Hepatocyte (in vitro differentiated cells): ENCODE data around the gene WDR26. TPM values are rescaled to one million over a fixed set of nuclear protein-coding genes. Genes with fewer than 3 reads are reported as not detected.
A peak's percentile ranks its signal among the peaks of the same experiment; 100 is the strongest.

Experiments
- DNase-seq: peaks from one replicate; pipeline ENCODE4 v3.0.0-alpha.2; 2016; ENCODE audit warnings: low spot score
- H2AFZ ChIP-seq: fragments of 200-600 bp; sonication (generic); 2 replicates; pipeline ENCODE4 v1.6.0; 2016; ENCODE audit warnings: antibody characterized with exemption, mild to moderate bottlenecking
- H3K27ac ChIP-seq: fragments of 200-600 bp; sonication (generic); 2 replicates; pipeline ENCODE4 v1.5.1; 2016; ENCODE audit warnings: mild to moderate bottlenecking
- H3K27me3 ChIP-seq: fragments of 200-600 bp; sonication (generic); 2 replicates; pipeline ENCODE4 v1.6.1; 2016
- H3K36me3 ChIP-seq: fragments of 200-600 bp; sonication (generic); replicated peaks from 2 replicates; pipeline ENCODE4 v1.5.1; 2016; ENCODE audit warnings: low read depth; ENCODE audit not compliant: insufficient read depth
- H3K4me1 ChIP-seq: fragments of 200-600 bp; sonication (generic); 2 replicates; pipeline ENCODE4 v1.5.1; 2016; ENCODE audit warnings: mild to moderate bottlenecking, moderate library complexity; ENCODE audit not compliant: insufficient read depth
- H3K4me2 ChIP-seq: fragments of 200-600 bp; sonication (generic); 2 replicates; pipeline ENCODE4 v1.6.0; 2016
- H3K4me3 ChIP-seq: fragments of 200-600 bp; sonication (generic); 2 replicates; pipeline ENCODE4 v1.5.1; 2016; ENCODE audit warnings: mild to moderate bottlenecking
- H3K79me2 ChIP-seq: fragments of 200-600 bp; sonication (generic); 2 replicates; pipeline ENCODE4 v1.6.0; 2017; ENCODE audit warnings: mild to moderate bottlenecking
- H3K9me2 ChIP-seq: fragments of 200-600 bp; sonication (generic); replicated peaks from 2 replicates; pipeline ENCODE4 v1.6.0; 2017; ENCODE audit warnings: mild to moderate bottlenecking; ENCODE audit not compliant: insufficient read depth
- H3K9me3 ChIP-seq: fragments of 200-600 bp; sonication (generic); 2 replicates; pipeline ENCODE4 v1.5.1; 2016; ENCODE audit warnings: low read depth, mild to moderate bottlenecking
- H4K20me1 ChIP-seq: fragments of 200-600 bp; sonication (generic); 2 replicates; pipeline ENCODE4 v1.6.0; 2016; ENCODE audit warnings: mild to moderate bottlenecking; ENCODE audit not compliant: insufficient read depth, poor library complexity, severe bottlenecking
- CTCF ChIP-seq: fragments of 200-600 bp; sonication (generic); IDR thresholded peaks from 2 replicates; pipeline ENCODE4 v1.5.1; 2016; ENCODE audit warnings: antibody characterized with exemption, mild to moderate bottlenecking; ENCODE audit not compliant: poor library complexity
- EZH2 ChIP-seq: fragments of 200-600 bp; sonication (generic); IDR thresholded peaks from 2 replicates; pipeline ENCODE4 v1.6.1; 2016; ENCODE audit warnings: antibody characterized with exemption, mild to moderate bottlenecking, borderline replicate concordance
- EZH2phosphoT487 ChIP-seq: fragments of 200-600 bp; sonication (generic); IDR thresholded peaks from one replicate; pipeline ENCODE4 v1.6.1; 2018; ENCODE audit warnings: antibody characterized with exemption, mild to moderate bottlenecking, low read depth, moderate library complexity; ENCODE audit not compliant: unreplicated experiment, severe bottlenecking
- WGBS: methylation state at CpG from one replicate; pipeline ENCODE4 v1.1.6; 2016; ENCODE audit warnings: low lambda C conversion rate; ENCODE audit errors: missing lambda C conversion rate; 5-methylcytosine and 5-hydroxymethylcytosine counted together
- polyA plus RNA-seq: library from polyadenylated mRNA; unstranded; fragments of >200 nt; fragmentation: Nextera tagmentation; extraction: Ambion mirVana; gene quantifications from 2 replicates; pipeline ENCODE4 v1.2.1, GENCODE V29; 2016
- total RNA-seq: library from RNA; depleted of rRNA; stranded (reverse); fragments of >200 nt; gene quantifications from 2 replicates; pipeline ENCODE4 v1.2.3, GENCODE V29; 2014

WDR26 gene
- total and polyA plus RNA-seq, 2 experiments from 2014 or later: 9.4 to 72.1 TPM

- no peak overlapping the region for H3K4me3 ChIP-seq
- H3K9me2 ChIP-seq: no peaks in the 10 kb centered on the region
- H3K4me1 ChIP-seq: no peaks in the 10 kb centered on the region
- H3K9me3 ChIP-seq: no peaks in the 10 kb centered on the region
- WGBS: 91% methylated on average over 2 of the region's 2 CpGs
- TF ChIP-seq EZH2: no peak
- no peak for TF ChIP-seq EZH2phosphoT487
- no peak for TF ChIP-seq CTCF
- H3K36me3 ChIP-seq: peaks cover 7% of the 10 kb centered on the region
- H2AFZ ChIP-seq: no peak overlapping the region
- no peaks in the 10 kb centered on the region for H4K20me1 ChIP-seq
- DNase-seq: peak; percentile 16
- peak overlapping the region; percentile 58 for H3K27ac ChIP-seq
- no peak overlapping the region for H3K4me2 ChIP-seq
- no peaks in the 10 kb centered on the region for H3K27me3 ChIP-seq
- peaks cover 9% of the 10 kb centered on the region for H3K79me2 ChIP-seq
Measured at GRCh38 chr1:224377676-224378006, 57.0 kb downstream of the WDR26 start.

GRCh38 chr1:224375059-224375458 lies 59.5 kb downstream of the WDR26 start:
- Histone ChIP-seq H3K9me2 (no peaks in the 10 kb centered on the region), H3K4me1 (no peaks in the 10 kb centered on the region), H3K27me3 (no peaks in the 10 kb centered on the region), H3K27ac (no peak overlapping the region), H4K20me1 (no peaks in the 10 kb centered on the region), H3K4me2 (no peak overlapping the region), H3K79me2 (peaks cover 11% of the 10 kb centered on the region), H3K4me3 (no peak overlapping the region), H3K9me3 (no peaks in the 10 kb centered on the region), H2AFZ (no peak overlapping the region), H3K36me3 (peaks cover 7% of the 10 kb centered on the region)
- WGBS: 76% methylated on average over 3 of the region's 3 CpGs
- TF ChIP-seq EZH2phosphoT487 (no peak), CTCF (no peak), EZH2 (no peak)
- no peak for DNase-seq

GRCh38 chr1:224373008-224373590 lies 61.5 kb downstream of the WDR26 start:
- WGBS: 91% methylated on average over 5 of the region's 5 CpGs

More at GRCh38 chr1:224373008-224373590, 61.5 kb downstream of the WDR26 start:
- H3K9me2 ChIP-seq: no peaks in the 10 kb centered on the region
- H3K79me2 ChIP-seq: peaks cover 16% of the 10 kb centered on the region
- DNase-seq: no peak
- no peak overlapping the region for H2AFZ ChIP-seq
- H3K4me1 ChIP-seq: no peaks in the 10 kb centered on the region
- TF ChIP-seq EZH2 (no peak), EZH2phosphoT487 (no peak), CTCF (no peak)
- H3K36me3 ChIP-seq: peaks cover 4% of the 10 kb centered on the region
- H3K4me2 ChIP-seq: no peak overlapping the region
- H3K9me3 ChIP-seq: no peaks in the 10 kb centered on the region
- no peaks in the 10 kb centered on the region for H4K20me1 ChIP-seq
- no peak overlapping the region for H3K4me3 ChIP-seq
- H3K27me3 ChIP-seq: no peaks in the 10 kb centered on the region
- H3K27ac ChIP-seq: no peak overlapping the region
